Measurements from ENCODE around the gene RAP1A. TPM values are rescaled to one million over a fixed set of nuclear protein-coding genes. Genes with fewer than 3 reads are reported as not detected.

The RAP1A gene
- total RNA-seq, 1 experiment from 2014 or later, result 26.7 TPM

DNA sequence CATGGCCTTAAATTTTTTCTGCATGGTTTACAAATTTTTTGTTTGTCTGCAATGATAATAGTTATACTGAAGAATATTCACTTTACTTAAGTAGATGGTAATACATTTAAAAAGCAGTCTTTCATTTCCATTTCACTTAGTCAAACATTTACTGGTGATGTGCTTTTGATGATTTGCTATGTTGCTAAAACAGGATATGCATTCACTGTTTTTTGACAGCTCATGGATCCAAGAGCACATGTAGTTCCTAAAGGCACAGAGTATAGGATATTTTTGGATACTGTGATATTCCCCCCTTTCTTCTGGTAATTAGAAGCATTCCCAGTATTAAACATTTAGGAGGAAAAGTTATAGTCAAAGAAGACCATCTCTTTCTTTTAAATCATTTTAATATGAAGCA, 45.9 kb downstream of the RAP1A start:
- Histone ChIP-seq H3K27ac (ENCODE audit: insufficient read length, low read depth, low read length) (no peak overlapping the region), H3K56ac (ENCODE audit: insufficient read length, low read depth, low read length) (no peak overlapping the region), H3K9me3 (ENCODE audit: control insufficient read depth, low read depth, low read length) (no peaks in the 10 kb centered on the region), H2AK5ac (ENCODE audit: insufficient read length, low read length) (no peak overlapping the region), H2BK5ac (ENCODE audit: insufficient read length, low read length) (no peak overlapping the region), H2BK120ac (ENCODE audit: low read depth, low read length, poor library complexity, severe bottlenecking) (no peak overlapping the region), H2BK12ac (ENCODE audit: insufficient read length, low read depth, low read length) (no peak overlapping the region), H3K14ac (ENCODE audit: insufficient read depth, low read length) (no peak overlapping the region), H3K4ac (ENCODE audit: low read depth, low read length) (no peak overlapping the region), H3K4me1 (ENCODE audit: insufficient read depth, low read length) (no peaks in the 10 kb centered on the region), H2AFZ (ENCODE audit: low read length) (no peak overlapping the region), H4K91ac (ENCODE audit: insufficient read length, low read depth, low read length) (no peak overlapping the region), H4K20me1 (ENCODE audit: control insufficient read depth, insufficient read depth, insufficient read length) (no peaks in the 10 kb centered on the region), H2BK15ac (ENCODE audit: low read depth, low read length) (no peak overlapping the region), H4K8ac (replicated peaks; ENCODE audit: insufficient read length, low read depth, low read length) (no peak overlapping the region), H3K4me2 (ENCODE audit: insufficient read depth, insufficient read length, low read length) (no peak overlapping the region), H3K23ac (ENCODE audit: insufficient read length, low read depth, low read length) (no peak overlapping the region), H3K23me2 (ENCODE audit: insufficient read length, low read depth, low read length, poor library complexity, severe bottlenecking) (no peaks in the 10 kb centered on the region), H3T11ph (ENCODE audit: low read length) (no peak overlapping the region), H2BK20ac (ENCODE audit: low read depth, low read length, poor library complexity, severe bottlenecking) (no peak overlapping the region), H3K79me1 (ENCODE audit: insufficient read depth, low read depth, low read length, poor library complexity, severe bottlenecking) (peaks cover 6% of the 10 kb centered on the region), H3K79me2 (ENCODE audit: insufficient read depth, low read length) (no peaks in the 10 kb centered on the region), H3K27me3 (ENCODE audit: insufficient read depth, low read length) (no peaks in the 10 kb centered on the region), H3K9ac (ENCODE audit: extremely low read depth, insufficient read length, low read length) (no peak overlapping the region), H3K18ac (ENCODE audit: insufficient read length, low read depth, low read length) (no peak overlapping the region), H4K5ac (ENCODE audit: insufficient read length, low read depth, low read length) (no peak overlapping the region)
- Mint-ChIP-seq H3K27me3 (ENCODE audit: low read depth) (no peaks in the 10 kb centered on the region), H3K9me3 (no peaks in the 10 kb centered on the region), H3K4me1 (no peaks in the 10 kb centered on the region; a peak in 1 of 4 replicates), H3K36me3 (ENCODE audit: insufficient read depth in 1 of 3, low read depth in 3 of 3) (no peaks in the 10 kb centered on the region; a peak in 1 of 7 replicates), H3K4me3 (no peak overlapping the region), H3K27ac (no peak overlapping the region)
- TF ChIP-seq, protein P1, sequence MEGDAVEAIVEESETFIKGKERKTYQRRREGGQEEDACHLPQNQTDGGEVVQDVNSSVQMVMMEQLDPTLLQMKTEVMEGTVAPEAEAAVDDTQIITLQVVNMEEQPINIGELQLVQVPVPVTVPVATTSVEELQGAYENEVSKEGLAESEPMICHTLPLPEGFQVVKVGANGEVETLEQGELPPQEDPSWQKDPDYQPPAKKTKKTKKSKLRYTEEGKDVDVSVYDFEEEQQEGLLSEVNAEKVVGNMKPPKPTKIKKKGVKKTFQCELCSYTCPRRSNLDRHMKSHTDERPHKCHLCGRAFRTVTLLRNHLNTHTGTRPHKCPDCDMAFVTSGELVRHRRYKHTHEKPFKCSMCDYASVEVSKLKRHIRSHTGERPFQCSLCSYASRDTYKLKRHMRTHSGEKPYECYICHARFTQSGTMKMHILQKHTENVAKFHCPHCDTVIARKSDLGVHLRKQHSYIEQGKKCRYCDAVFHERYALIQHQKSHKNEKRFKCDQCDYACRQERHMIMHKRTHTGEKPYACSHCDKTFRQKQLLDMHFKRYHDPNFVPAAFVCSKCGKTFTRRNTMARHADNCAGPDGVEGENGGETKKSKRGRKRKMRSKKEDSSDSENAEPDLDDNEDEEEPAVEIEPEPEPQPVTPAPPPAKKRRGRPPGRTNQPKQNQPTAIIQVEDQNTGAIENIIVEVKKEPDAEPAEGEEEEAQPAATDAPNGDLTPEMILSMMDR (conservative IDR thresholded peaks at IDR 0.05), result no peak
- no peak for DNase-seq
